ENCODE results near the gene HK3.

Gene HK3

DNA sequence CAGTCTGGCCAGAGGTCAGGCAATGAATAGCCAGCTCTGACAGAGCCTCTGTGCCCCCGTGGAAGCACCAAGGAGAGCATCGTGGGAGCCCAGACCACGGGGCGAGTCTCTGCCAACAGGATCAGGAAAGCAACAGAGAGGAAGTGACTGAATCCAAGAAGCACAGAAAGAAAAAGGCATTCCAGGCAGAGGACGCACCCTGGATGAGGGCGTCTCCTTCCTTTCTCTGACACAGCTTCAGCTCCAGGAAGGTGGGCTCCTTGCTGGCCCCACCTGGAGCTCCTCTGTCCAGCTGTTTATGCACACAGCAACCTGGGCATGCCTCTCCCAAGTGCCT is 16.6 kb downstream of the HK3 start:
- DNase-seq (ENCODE audit: insufficient read length, low spot score): no peak
- no peak for FAIRE-seq
- no peak for TF ChIP-seq POLR2A (IDR thresholded peaks at IDR 0.05; ENCODE audit: low read depth, low read length)

DNA sequence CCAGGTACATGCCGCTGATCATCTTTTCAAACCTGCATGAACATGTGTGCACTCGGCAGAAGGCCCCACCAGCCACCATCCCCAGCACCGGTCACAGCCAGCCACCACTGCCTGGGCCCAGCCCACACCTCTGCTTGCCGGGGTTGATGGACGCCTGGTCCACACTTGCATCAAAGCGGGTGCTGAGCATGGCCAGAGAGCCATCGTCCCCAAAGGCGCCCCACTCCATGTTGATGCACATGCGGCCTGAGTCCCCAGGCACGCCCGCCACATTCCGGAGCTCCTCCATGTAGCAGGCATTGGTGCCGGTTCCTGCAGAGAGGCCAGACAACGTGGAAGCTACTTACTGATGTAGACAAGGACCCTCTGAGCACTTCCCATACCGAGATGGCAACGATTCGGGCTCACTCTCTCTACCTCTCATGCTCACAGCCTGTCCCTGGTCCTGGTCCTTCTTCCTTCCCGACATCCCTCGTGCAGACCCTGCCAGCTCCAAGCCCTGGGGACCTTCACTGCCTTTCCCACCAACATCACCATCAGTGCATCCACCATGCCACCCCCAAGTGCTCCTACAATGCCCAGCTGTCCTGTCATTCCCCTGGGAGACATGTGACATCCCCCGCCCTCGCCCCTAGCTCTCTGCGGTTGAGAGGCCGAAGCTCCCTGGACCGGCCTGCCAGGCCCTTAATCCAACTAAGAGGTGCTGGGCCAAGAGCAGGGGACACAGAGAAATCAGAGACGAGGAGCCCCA is 17.2 kb downstream of the HK3 start:
- FAIRE-seq: no peak
- TF ChIP-seq POLR2A (IDR thresholded peaks at IDR 0.05; ENCODE audit: low read depth, low read length): no peak
- DNase-seq (ENCODE audit: insufficient read length, low spot score): no peak

GRCh38 chr5:176881021-176881749 is 18.0 kb downstream of the HK3 start:
- TF ChIP-seq POLR2A (IDR thresholded peaks at IDR 0.05; ENCODE audit: low read depth, low read length): no peak
- FAIRE-seq (no peak), DNase-seq (ENCODE audit: insufficient read length, low spot score) (no peak)

- no peak for FAIRE-seq
- DNase-seq (ENCODE audit: insufficient read length, low spot score): no peak
- TF ChIP-seq POLR2A (IDR thresholded peaks at IDR 0.05; ENCODE audit: low read depth, low read length): no peak
These were observed 18.7 kb downstream of the HK3 start for GRCh38 chr5:176880366-176881020.

- no peak for TF ChIP-seq POLR2A (IDR thresholded peaks at IDR 0.05; ENCODE audit: low read depth, low read length)
- no peak for FAIRE-seq
These were observed 19.3 kb downstream of the HK3 start for GRCh38 chr5:176879663-176880361.

DNA sequence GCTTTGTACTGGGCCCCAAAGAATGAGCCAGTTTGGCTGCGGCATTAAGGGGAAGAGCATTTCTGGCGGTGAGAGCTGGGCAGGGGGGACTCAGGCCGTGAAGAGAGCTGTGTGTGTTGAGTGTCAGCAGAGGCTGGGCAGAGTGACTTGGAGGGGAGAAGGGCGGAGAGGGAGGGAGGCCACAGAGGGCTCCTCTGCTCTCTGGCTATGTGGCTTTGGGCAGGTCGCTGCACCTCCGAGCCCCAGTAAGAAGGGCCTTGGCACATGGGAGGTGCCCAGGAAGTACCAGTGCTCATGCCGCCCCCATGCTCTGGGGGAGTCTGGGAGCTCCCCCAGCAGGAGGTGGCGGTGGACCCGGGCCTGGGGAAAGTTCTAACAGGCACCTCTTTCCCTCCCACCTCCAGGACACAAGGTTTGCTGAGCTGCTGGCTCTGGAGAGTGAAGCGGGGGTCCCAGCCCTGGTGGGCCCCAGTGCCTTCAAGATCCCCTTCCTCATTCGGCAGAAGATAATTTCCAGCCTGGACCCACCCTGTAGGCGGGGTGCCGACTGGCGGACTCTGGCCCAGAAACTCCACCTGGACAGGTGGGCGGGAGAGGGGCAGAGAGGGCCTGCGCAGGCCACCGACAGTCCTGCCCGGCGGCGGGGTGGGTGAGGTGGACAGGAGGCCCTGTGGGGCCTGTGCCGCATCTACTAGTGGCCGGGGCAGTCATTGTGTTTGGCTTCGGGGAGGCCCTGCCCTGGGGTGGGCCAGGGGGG is 20.1 kb downstream of the HK3 start:
- FAIRE-seq (no peak), DNase-seq (ENCODE audit: insufficient read length, low spot score) (no peak)
- TF ChIP-seq POLR2A (IDR thresholded peaks at IDR 0.05; ENCODE audit: low read depth, low read length): no peak

More at GRCh38 chr5:176879663-176880361, 19.3 kb downstream of the HK3 start:
- DNase-seq (ENCODE audit: insufficient read length, low spot score): no peak

DNA sequence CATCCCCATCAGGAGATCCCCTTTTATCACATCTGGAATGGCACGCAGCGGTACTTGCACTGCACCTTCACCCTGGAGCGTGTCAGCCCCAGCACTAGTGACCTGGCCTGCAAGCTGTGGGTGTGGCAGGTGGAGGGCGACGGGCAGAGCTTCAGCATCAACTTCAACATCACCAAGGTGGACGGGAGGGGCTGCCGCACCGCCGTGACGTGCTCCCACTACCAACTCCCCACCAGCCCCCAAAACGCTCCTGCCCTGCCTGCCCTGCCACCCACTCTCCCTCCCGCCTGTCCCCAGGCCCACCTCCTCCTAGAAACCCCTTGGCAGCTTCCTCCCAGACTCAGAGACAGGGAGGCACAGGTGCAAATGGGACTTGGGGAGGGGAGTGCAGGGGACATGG is 20.7 kb downstream of the HK3 start:
- FAIRE-seq (no peak), DNase-seq (ENCODE audit: insufficient read length, low spot score) (no peak)
- TF ChIP-seq POLR2A (IDR thresholded peaks at IDR 0.05; ENCODE audit: low read depth, low read length): no peak

DNA sequence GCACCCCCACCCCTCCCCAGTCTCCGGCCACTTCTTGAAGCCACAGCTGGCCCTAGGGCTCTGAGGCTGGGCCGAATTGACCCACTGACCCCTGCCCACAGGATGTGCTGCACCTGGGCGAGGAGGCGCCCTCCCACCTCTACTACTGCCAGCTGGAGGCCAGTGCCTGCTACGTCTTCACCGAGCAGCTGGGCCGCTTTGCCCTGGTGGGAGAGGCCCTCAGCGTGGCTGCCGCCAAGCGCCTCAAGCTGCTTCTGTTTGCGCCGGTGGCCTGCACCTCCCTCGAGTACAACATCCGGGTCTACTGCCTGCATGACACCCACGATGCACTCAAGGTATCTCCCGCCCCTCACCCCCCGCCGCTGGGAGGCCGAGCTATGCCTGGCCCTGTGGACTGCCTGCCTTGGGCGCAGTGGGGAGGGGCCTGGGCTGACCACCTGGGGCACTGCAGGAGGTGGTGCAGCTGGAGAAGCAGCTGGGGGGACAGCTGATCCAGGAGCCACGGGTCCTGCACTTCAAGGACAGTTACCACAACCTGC is 21.3 kb downstream of the HK3 start:
- FAIRE-seq (no peak), DNase-seq (ENCODE audit: insufficient read length, low spot score) (no peak)
- TF ChIP-seq POLR2A (IDR thresholded peaks at IDR 0.05; ENCODE audit: low read depth, low read length): no peak

DNA sequence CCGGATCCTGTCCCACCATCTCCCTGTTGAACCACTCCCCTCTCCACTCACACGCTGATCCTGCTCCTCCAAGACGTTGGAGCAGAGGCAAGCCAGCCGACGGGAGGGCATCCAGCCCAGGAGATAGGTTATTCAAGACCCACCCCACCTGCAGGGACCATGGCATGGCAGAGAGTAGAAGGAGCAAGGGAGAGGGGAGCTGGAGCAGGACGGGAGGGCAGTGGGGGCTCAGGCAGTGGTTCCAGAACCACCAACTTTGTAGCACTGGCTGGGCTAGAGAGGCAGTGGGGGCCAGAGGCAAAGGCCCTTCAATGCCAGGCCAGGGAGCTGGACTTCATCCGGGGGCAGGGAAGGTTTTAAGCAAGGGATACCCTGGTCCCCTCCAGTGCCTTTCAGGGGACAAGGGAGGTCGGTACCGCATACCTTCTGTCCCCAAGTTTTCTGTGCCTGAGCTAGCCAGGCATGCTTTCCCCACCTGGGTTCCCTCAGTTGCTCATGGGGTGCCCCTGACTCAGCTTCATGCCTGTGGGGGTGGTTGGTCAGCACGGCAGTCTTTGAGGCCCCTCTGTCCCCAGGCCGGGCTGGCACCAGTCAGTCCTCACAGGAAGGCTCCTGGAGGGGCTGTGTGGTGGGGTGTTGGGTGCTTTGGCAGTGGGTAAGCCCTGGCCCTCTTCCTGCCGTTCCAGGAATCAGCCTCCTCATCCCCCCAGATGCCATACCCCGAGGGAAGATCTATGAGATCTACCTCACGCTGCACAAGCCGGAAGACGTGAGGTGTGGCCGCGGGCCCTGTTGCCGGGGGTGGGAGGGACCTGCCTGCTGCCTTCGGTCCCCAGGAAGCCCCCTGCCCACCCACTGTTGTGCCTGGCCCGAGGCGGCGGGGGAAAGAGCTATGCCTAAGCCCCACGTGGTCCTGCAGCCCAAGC is 22.4 kb downstream of the HK3 start:
- DNase-seq (ENCODE audit: insufficient read length, low spot score): no peak
- TF ChIP-seq POLR2A (IDR thresholded peaks at IDR 0.05; ENCODE audit: low read depth, low read length): no peak
- no peak for FAIRE-seq

GRCh38 chr5:176875783-176876505 is 23.2 kb downstream of the HK3 start:
- DNase-seq (ENCODE audit: insufficient read length, low spot score) (no peak), FAIRE-seq (no peak)
- no peak for TF ChIP-seq POLR2A (IDR thresholded peaks at IDR 0.05; ENCODE audit: low read depth, low read length)

DNA sequence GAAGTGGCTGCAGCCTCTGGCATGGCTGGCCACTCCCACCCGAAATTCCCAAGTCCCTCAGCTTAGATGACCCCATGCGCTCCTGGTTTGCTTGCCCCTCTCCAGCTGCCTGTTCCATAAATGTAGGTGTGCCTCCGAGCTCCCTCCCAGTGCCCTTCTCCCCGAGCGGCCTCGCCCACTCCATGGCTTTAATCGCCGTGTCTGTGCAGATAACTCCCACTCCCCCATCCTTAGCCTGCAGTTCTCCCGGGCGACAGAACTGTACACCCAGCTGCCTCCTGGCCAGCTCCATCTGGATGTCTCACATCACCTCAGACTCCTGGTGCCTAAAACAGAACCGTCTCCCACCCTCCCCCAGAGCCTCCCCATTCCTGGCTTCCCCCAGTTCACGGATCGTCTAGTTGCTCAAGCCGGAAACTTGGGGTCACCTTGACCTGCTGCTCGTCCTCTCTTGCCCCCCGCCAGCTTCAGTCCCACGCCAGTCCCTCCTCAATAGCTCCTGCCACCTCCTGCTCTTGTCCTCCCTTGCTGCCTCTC is 24.1 kb downstream of the HK3 start:
- TF ChIP-seq POLR2A (IDR thresholded peaks at IDR 0.05; ENCODE audit: low read depth, low read length): no peak
- DNase-seq (ENCODE audit: insufficient read length, low spot score) (no peak), FAIRE-seq (no peak)

All from H54 (cell line).